Uterus (tissue), 4 donors: Measurements from ENCODE around the gene SETD1A. TPM values are rescaled to one million over a fixed set of nuclear protein-coding genes. Genes with fewer than 3 reads are reported as not detected.

Experiments
- DNase-seq, 2 donors: peaks; one replicate each; pipeline ENCODE4 v3.0.0-alpha.2; 2019 to 2020
- H3K27ac ChIP-seq, 2 donors: fragments of 200-600 bp; sonication (generic); 1 replicate in 1 of 2; 2 replicates in 1 of 2; pipeline ENCODE4 v1.5.1; 2016 to 2018
- H3K27me3 ChIP-seq, 2 donors: fragments of 200-600 bp; sonication (generic); one replicate each; pipeline ENCODE4 v1.5.1; 2018 to 2019; ENCODE audit warnings: control low read depth in 1 of 2
- H3K36me3 ChIP-seq, 2 donors: fragments of 200-600 bp; sonication (generic); one replicate each; pipeline ENCODE4 v1.5.1; 2019; ENCODE audit warnings: control low read depth in 1 of 2
- H3K4me1 ChIP-seq, 2 donors: fragments of 200-600 bp; sonication (generic); one replicate each; pipeline ENCODE4 v1.5.1; 2018 to 2019; ENCODE audit warnings: control low read depth in 1 of 2
- H3K4me3 ChIP-seq, 2 donors: fragments of 200-600 bp; sonication (generic); 1 replicate in 1 of 2; 2 replicates in 1 of 2; pipeline ENCODE4 v1.5.1; 2018 to 2019; ENCODE audit warnings: mild to moderate bottlenecking in 1 of 2
- H3K9me3 ChIP-seq, 2 donors: fragments of 200-600 bp; sonication (generic); one replicate each; pipeline ENCODE4 v1.5.1; 2019; ENCODE audit warnings: control low read depth in 1 of 2
- CTCF ChIP-seq, 4 experiments: fragments of 200-600 bp in 2 of 4; fragments of 450-650 bp in 2 of 4; sonication (generic) in 2 of 4; IDR thresholded peaks; one replicate each; pipeline ENCODE4 v1.5.1; 2016 to 2019; ENCODE audit warnings: antibody characterized with exemption in 4 of 4, mild to moderate bottlenecking in 2 of 4, moderate library complexity in 1 of 4
- POLR2A ChIP-seq, 2 donors: fragments of 450-650 bp; IDR thresholded peaks; one replicate each; pipeline ENCODE4 v1.6.1; 2016; ENCODE audit warnings: antibody characterized with exemption in 2 of 2, mild to moderate bottlenecking in 1 of 2, moderate library complexity in 1 of 2
- intact Hi-C: fragments of 100-400 bp; cut with DNase I; formaldehyde crosslinking; loops from one replicate; pipeline ENCODE4 v1.15.1; 2023; ENCODE audit warnings: low total_unique reads
- total RNA-seq, 4 donors: library from RNA; depleted of rRNA in 3 of 4; stranded (reverse); fragments of >200 nt in 3 of 4; gene quantifications; one replicate each; pipeline versions ENCODE4 v1.1.0 to v1.2.4, GENCODE V29; 2014 to 2023
- donor health status: DM: yes; HTN: yes; CAD: no.

The SETD1A gene
- total RNA-seq, 4 donors from 2014 or later, result 2.1 to 31.7 (median 3.5) TPM

- H3K9me3 ChIP-seq, result no peaks in the 10 kb centered on the region
- TF ChIP-seq POLR2A (IDR thresholded peaks at IDR 0.05), result no peak
- TF ChIP-seq CTCF (IDR thresholded peaks at IDR 0.05), result no peak
- H3K4me3 ChIP-seq, result no peak overlapping the region
- no peaks in the 10 kb centered on the region for H3K36me3 ChIP-seq
- H3K27me3 ChIP-seq, result no peaks in the 10 kb centered on the region
- H3K27ac ChIP-seq, result no peak overlapping the region
- intact Hi-C loops, result no loop called here
- no peak for DNase-seq
- no peaks in the 10 kb centered on the region for H3K4me1 ChIP-seq
Measured at GRCh38 chr16:30969246-30969842, 11.8 kb downstream of the SETD1A start.

GRCh38 chr16:30971298-30971697 is 13.7 kb downstream of the SETD1A start:
- intact Hi-C loops, result no loop called here
- TF ChIP-seq CTCF (IDR thresholded peaks at IDR 0.05), result no peak
- no peak for TF ChIP-seq POLR2A (IDR thresholded peaks at IDR 0.05)
- Histone ChIP-seq H3K27me3 (no peaks in the 10 kb centered on the region), H3K4me3 (no peak overlapping the region), H3K9me3 (no peaks in the 10 kb centered on the region), H3K36me3 (no peaks in the 10 kb centered on the region), H3K27ac (no peak overlapping the region), H3K4me1 (no peaks in the 10 kb centered on the region)
- no peak for DNase-seq

- no peak for DNase-seq
- H3K36me3 ChIP-seq, result no peaks in the 10 kb centered on the region
Measured at GRCh38 chr16:30972872-30973271, 15.3 kb downstream of the SETD1A start.

GRCh38 chr16:30974348-30974747 is 16.8 kb downstream of the SETD1A start:
- intact Hi-C loops, result no loop called here
- Histone ChIP-seq H3K9me3 (no peaks in the 10 kb centered on the region), H3K27me3 (no peaks in the 10 kb centered on the region), H3K36me3 (no peaks in the 10 kb centered on the region), H3K27ac (no peak overlapping the region), H3K4me1 (no peaks in the 10 kb centered on the region), H3K4me3 (no peak overlapping the region)
- TF ChIP-seq CTCF (IDR thresholded peaks at IDR 0.05), result no peak
- TF ChIP-seq POLR2A (IDR thresholded peaks at IDR 0.05), result no peak
- no peak for DNase-seq

More at GRCh38 chr16:30972872-30973271, 15.3 kb downstream of the SETD1A start:
- H3K4me1 ChIP-seq, result no peaks in the 10 kb centered on the region
- H3K27me3 ChIP-seq, result no peaks in the 10 kb centered on the region
- no peaks in the 10 kb centered on the region for H3K9me3 ChIP-seq
- TF ChIP-seq CTCF (IDR thresholded peaks at IDR 0.05), result no peak
- TF ChIP-seq POLR2A (IDR thresholded peaks at IDR 0.05), result no peak
- no peak overlapping the region for H3K27ac ChIP-seq
- intact Hi-C loops, result no loop called here
- H3K4me3 ChIP-seq, result no peak overlapping the region

GRCh38 chr16:30976486-30976885 is 18.9 kb downstream of the SETD1A start:
- Histone ChIP-seq H3K27ac (no peak overlapping the region), H3K4me3 (no peak overlapping the region), H3K9me3 (no peaks in the 10 kb centered on the region), H3K27me3 (no peaks in the 10 kb centered on the region), H3K36me3 (no peaks in the 10 kb centered on the region), H3K4me1 (no peaks in the 10 kb centered on the region)
- intact Hi-C loops, result no loop called here
- DNase-seq, result no peak
- TF ChIP-seq POLR2A (IDR thresholded peaks at IDR 0.05), result no peak
- TF ChIP-seq CTCF (IDR thresholded peaks at IDR 0.05), result no peak
